Esophagus (tissue), 2 donors: Measurements from ENCODE around the gene WASF2. TPM values are rescaled to one million over a fixed set of nuclear protein-coding genes. Genes with fewer than 3 reads are reported as not detected.
"Not testable (repeated sequence)": the region's sequence is repeated elsewhere in the genome, so short reads cannot be mapped to it uniquely, and the experiment has no call there.

Experiments
- H3K27ac ChIP-seq, 2 donors: one replicate each; pipeline ENCODE4 v1.5.1; 2013; ENCODE audit warnings: low read depth in 2 of 2, mild to moderate bottlenecking in 2 of 2, inconsistent platforms in 1 of 2, low read length in 1 of 2, moderate library complexity in 1 of 2
- H3K27me3 ChIP-seq, 2 donors: one replicate each; pipeline ENCODE4 v1.6.1; 2013; ENCODE audit warnings: low read length in 2 of 2, control low read depth in 1 of 2, mild to moderate bottlenecking in 1 of 2; ENCODE audit not compliant: insufficient read depth in 2 of 2, control insufficient read depth in 1 of 2
- H3K36me3 ChIP-seq, 2 donors: one replicate each; pipeline ENCODE4 v1.6.1; 2013; ENCODE audit warnings: low read length in 1 of 2; ENCODE audit not compliant: control insufficient read depth in 2 of 2, insufficient read depth in 2 of 2
- H3K4me1 ChIP-seq, 2 donors: one replicate each; pipeline ENCODE4 v1.6.1; 2013; ENCODE audit warnings: low read length in 1 of 2; ENCODE audit not compliant: control insufficient read depth in 2 of 2, insufficient read depth in 2 of 2
- H3K4me3 ChIP-seq, 2 donors: one replicate each; pipeline ENCODE4 v1.5.1; 2013; ENCODE audit warnings: low read length in 2 of 2, mild to moderate bottlenecking in 2 of 2, low read depth in 1 of 2, moderate library complexity in 1 of 2
- H3K9me3 ChIP-seq, 2 donors: one replicate each; pipeline ENCODE4 v1.6.1; 2013; ENCODE audit warnings: mild to moderate bottlenecking in 2 of 2, low read depth in 1 of 2, low read length in 1 of 2, moderate library complexity in 1 of 2; ENCODE audit not compliant: control insufficient read depth in 2 of 2, insufficient read depth in 1 of 2
- WGBS, 2 donors: extraction: QIAGEN DNeasy Blood & Tissue Kit; methylation state at CpG; one replicate each; pipeline ENCODE4 v1.1.7; 2013; 5-methylcytosine and 5-hydroxymethylcytosine counted together
- polyA plus RNA-seq, 2 donors: library from polyadenylated mRNA; stranded (reverse); fragments of 200-250 nt; gene quantifications; one replicate each; pipeline ENCODE4 v1.2.3, GENCODE V29; 2013
- donor health status: healthy with polysubstance abuse.
- donor health status: Bipolar disorder and iron deficiency.

The WASF2 gene
- polyA plus RNA-seq, 2 donors, result 47.8 TPM

DNA sequence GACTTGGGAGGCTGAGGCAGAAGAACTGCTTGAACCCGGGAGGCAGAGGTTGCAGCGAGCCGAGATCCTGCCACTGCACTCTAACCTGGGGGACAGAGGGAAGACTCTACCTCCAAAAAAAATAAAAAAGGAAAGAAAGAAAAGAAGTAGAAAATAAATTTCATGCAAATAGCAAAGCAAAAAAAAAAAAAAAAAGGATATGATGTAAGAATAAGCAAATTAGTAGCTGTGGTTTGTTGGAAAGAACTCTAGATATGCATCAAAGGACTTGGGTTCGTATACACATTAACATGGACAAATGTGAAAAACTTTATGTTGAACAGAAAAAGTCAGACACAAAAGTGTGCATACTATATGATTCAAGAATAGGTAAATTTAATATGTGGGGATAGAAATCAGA lies 11.9 kb downstream of the WASF2 start:
- H3K4me3 ChIP-seq, result no peak overlapping the region
- H3K9me3 ChIP-seq, result no peaks in the 10 kb centered on the region
- H3K4me1 ChIP-seq, result peaks cover 0 to 7% of the 10 kb centered on the region in 2 donors
- peaks cover 0 to 5% of the 10 kb centered on the region in 2 donors for H3K36me3 ChIP-seq
- no peaks in the 10 kb centered on the region for H3K27me3 ChIP-seq
- no peak overlapping the region for H3K27ac ChIP-seq
- 90 to 93% methylated on average over 4 of the region's 4 CpGs for WGBS, 2 donors

DNA sequence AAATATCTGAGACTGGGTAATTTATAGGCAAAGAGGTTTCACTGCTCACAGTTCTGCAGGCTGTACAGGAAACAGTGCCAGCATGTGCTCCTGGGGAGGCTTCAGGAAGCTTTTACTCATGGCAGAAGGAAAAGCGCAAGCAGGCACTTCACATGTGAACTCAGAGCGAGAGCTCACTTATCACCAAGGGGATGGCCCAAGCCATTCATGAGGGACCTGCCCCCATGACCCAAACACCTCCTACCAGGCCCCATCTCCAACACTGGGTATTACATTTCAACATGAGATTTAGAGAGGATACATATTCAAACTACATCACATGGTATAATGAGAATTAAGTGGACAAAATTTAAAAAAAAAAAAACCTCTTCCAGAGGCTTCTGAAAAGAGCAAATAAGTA lies 13.7 kb downstream of the WASF2 start:
- Histone ChIP-seq H3K36me3 (peaks cover 0 to 6% of the 10 kb centered on the region in 2 donors), H3K4me3 (no peak overlapping the region), H3K4me1 (peaks cover 0 to 9% of the 10 kb centered on the region in 2 donors), H3K9me3 (no peaks in the 10 kb centered on the region), H3K27me3 (no peaks in the 10 kb centered on the region), H3K27ac (no peak overlapping the region)
- 87 to 89% methylated on average over 2 of the region's 2 CpGs for whole genome bisulfite sequencing, 2 donors

DNA sequence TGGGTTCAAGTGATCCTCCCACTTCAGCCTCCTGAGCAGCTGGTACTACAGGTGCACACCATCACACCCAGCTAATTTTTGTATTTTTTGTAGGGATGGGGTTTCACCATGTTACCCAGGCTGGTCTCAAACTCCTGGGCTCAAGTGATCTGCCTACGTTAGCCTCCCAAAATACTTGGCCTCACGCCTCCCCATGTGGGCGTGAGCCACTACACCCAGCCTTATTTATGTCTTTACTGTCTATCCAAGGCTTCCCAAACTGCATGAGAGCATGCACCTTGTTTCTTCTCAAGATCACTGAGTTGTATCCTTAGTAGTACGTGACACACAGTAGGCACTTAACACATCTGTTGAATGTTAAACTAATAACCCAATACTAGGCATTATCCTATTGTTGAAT lies 14.2 kb downstream of the WASF2 start:
- peaks cover 0 to 9% of the 10 kb centered on the region in 2 donors for H3K4me1 ChIP-seq
- WGBS, 2 donors, result 66 to 67% methylated on average over 4 of the region's 4 CpGs
- no peak overlapping the region for H3K27ac ChIP-seq

DNA sequence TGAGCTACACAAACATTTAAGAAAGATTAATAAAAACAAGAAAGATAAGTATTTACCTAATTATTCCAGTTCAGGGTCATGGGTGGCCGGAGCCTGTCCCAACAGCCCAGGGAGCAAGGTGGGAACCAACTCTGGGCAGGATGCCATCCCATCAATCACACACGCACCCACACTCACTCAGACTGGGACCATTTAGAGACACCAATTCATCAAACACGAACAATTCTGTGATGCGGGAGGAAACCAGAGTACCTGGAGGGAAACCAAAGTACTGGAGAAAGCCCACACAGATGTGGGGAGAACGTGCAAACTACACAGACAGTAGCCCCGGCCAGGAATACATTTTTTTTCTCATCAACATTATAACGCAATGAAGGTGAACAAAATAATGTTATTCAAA lies 16.2 kb downstream of the WASF2 start:
- no peaks in the 10 kb centered on the region for H3K9me3 ChIP-seq
- H3K27me3 ChIP-seq, result no peaks in the 10 kb centered on the region
- H3K36me3 ChIP-seq, result peaks cover 0 to 6% of the 10 kb centered on the region in 2 donors
- no peak overlapping the region for H3K27ac ChIP-seq
- H3K4me3 ChIP-seq, result no peak overlapping the region
- 23 to 25% methylated on average over 7 of the region's 7 CpGs for WGBS, 2 donors
- H3K4me1 ChIP-seq, result peaks cover 0 to 9% of the 10 kb centered on the region in 2 donors

More for the DNA sequence above, 14.2 kb downstream of the WASF2 start:
- Histone ChIP-seq H3K4me3 (no peak overlapping the region), H3K9me3 (no peaks in the 10 kb centered on the region), H3K36me3 (peaks cover 0 to 6% of the 10 kb centered on the region in 2 donors), H3K27me3 (no peaks in the 10 kb centered on the region)

DNA sequence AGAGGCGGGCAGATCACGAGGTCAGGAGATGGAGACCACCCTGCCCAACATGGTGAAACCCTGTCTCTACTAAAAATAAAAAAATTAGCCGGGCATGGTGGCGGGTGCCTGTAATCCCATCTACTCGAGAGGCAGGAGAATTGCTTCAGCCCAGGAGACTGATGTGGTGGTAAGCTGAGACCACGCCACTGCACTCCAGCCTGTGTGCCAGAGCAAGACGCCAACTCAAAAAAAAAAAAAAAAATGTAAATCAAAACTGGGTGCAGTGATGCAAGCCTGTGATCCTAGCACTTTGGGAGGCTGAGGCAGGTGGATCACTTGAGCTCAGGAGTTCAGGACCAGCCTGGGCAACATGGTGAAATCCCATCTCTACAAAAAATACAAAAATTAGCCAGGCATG lies 17.9 kb downstream of the WASF2 start:
- not testable (repeated sequence) for H3K27me3 ChIP-seq, H3K9me3 ChIP-seq, H3K4me3 ChIP-seq, H3K36me3 ChIP-seq, H3K4me1 ChIP-seq, H3K27ac ChIP-seq
- WGBS, 2 donors, result 88 to 90% methylated on average over 7 of the region's 7 CpGs

DNA sequence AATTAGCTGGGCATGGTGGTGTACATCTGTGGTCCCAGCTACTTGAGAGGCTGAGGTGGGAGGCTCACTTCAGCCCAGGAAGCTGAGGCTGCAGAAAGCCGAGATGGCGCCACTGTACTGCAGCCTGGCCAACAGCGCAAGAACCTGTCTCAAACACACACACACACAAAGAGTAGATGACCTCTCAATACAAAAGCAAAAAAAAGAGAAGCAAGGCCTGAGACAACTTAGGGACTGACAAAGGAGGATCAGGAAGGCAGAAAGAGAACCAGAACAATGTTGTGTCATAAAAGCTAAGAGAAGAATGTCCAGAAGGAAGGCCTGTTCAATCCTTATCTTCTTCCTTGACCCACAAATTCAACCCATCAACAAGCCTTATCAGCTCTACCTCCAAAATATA lies 18.5 kb downstream of the WASF2 start:
- Histone ChIP-seq H3K36me3 (peaks cover under 1 to 7% of the 10 kb centered on the region in 2 donors), H3K27ac (no peak overlapping the region), H3K4me1 (peaks cover 0 to 7% of the 10 kb centered on the region in 2 donors), H3K9me3 (no peaks in the 10 kb centered on the region), H3K4me3 (no peak overlapping the region), H3K27me3 (no peaks in the 10 kb centered on the region)
- WGBS, 2 donors, result 96 to 100% methylated on average over 3 of the region's 3 CpGs

DNA sequence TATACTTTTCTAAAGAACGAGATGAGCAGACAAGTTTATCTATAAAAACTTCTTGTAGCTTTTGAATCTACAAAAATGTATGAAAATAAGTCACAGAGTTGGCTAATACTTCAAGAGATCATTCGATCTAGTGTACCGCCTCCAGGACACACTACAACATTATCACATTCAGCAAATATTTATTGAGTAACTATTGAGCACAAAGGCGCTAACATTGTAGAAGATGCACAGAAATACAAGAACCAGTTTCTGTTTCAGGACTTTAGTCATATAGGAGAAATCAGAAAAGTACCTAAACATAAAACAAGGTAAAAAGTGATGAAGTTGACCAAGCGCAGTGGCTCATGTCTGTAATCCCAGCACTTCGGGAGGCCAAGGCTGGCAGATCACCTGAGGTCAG lies 20.6 kb downstream of the WASF2 start:
- WGBS, 2 donors, result 78 to 81% methylated on average over 6 of the region's 6 CpGs
- H3K9me3 ChIP-seq, result no peaks in the 10 kb centered on the region
- peaks cover 4 to 7% of the 10 kb centered on the region in 2 donors for H3K36me3 ChIP-seq
- H3K4me1 ChIP-seq, result peaks cover 0 to 5% of the 10 kb centered on the region in 2 donors
- no peaks in the 10 kb centered on the region for H3K27me3 ChIP-seq
- H3K4me3 ChIP-seq, result no peak overlapping the region
- no peak overlapping the region for H3K27ac ChIP-seq

DNA sequence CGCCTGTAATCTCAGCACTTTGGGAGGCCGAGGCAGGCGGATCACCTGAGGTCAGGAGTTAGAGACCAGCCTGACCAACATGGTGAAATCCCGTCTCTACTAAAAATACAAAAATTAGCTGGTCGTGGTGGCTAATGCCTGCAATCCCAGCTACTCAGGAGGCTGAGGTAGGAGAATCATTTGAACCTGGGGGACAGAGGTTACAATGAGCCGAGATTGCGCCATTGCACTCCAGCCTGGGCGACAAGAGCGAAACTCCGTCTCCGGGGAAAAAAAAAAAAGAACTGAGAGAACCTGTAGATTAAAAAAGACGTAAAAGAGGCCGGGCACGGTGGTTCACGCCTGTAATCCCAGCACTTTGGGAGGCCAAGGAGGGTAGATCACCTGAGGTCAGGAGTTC lies 21.6 kb downstream of the WASF2 start:
- 92 to 93% methylated on average over 15 of the region's 15 CpGs for WGBS, 2 donors

DNA sequence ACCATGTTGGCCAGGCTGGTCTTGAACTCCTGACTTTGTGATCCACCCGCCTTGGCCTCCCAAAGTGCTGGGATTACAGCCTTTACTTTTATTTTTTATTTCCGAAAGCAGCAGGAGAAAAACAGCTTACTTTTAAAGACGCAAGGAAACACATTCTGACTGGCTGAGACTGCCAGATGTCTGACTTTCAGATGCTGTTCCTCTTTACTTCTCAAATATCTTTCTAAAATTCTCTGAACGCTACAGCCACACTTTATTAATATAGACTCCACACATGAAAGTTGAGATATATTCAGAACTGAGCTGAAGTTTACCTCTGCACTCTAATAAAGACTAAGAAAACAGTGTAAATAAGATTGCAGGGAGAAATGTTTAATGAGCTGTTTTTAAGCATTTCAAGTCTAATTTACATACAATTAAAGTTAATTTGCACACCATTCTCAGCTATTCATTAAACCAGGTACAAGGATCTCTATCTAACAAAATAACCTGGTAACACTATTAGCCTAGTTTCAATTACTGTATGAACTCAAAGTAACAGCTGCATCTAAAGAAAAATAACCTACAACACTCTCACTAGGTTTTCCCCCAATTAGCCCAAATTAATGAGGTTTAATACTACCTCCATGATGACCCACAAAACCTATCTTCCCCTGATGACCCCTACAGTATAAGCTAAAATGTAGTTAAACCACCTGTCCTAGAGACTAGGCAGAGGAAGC lies 24.9 kb downstream of the WASF2 start:
- no peaks in the 10 kb centered on the region for H3K27me3 ChIP-seq
- no peaks in the 10 kb centered on the region for H3K4me1 ChIP-seq
- 79 to 81% methylated on average over 4 of the region's 4 CpGs for WGBS, 2 donors
- peak overlapping the region in 1 of 2 donors; percentile 31 for H3K27ac ChIP-seq
- no peaks in the 10 kb centered on the region for H3K9me3 ChIP-seq
- H3K4me3 ChIP-seq, result no peak overlapping the region
- peaks cover 3 to 4% of the 10 kb centered on the region in 2 donors for H3K36me3 ChIP-seq

More for the DNA sequence above, 21.6 kb downstream of the WASF2 start:
- not testable (repeated sequence) for H3K9me3 ChIP-seq, H3K27ac ChIP-seq, H3K27me3 ChIP-seq, H3K4me1 ChIP-seq, H3K36me3 ChIP-seq, H3K4me3 ChIP-seq

DNA sequence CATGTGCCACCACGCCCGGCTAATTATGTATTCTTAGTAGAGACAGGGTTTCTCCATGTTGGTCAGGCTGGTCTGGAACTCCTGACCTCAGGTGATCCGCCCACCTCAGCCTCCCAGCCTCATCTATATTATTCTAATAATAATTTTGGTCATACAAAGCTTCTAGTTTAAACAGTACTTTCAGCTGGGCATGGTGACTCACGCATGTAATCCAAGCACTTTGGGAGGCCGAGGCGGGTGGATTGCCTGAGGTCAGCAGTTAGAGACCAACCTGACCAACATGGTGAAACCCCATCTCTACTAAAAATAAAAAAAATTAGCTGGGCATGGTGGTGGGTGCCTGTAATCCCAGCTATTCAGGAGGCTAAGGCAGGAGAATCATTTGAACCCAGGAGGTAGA lies 26.1 kb downstream of the WASF2 start:
- H3K9me3 ChIP-seq, H3K4me3 ChIP-seq, H3K27me3 ChIP-seq, H3K36me3 ChIP-seq, H3K4me1 ChIP-seq: not testable (repeated sequence)
- H3K27ac ChIP-seq, result peak overlapping the region in 1 of 2 donors; percentile 55
- WGBS, 2 donors, result 50 to 61% methylated on average over 6 of the region's 6 CpGs
